CD14-positive monocyte (primary cell): ENCODE measurements around the gene ZNF778. TPM values are rescaled to one million over a fixed set of nuclear protein-coding genes. Genes with fewer than 3 reads are reported as not detected.

Experiments
- DNase-seq, 3 donors: peaks; one replicate each; pipeline ENCODE4 v3.0.0-alpha.2; 2011 to 2022
- H2AFZ ChIP-seq: 2 replicates; pipeline ENCODE4 v1.6.0; 2012; ENCODE audit warnings: mild to moderate bottlenecking, low read depth, low read length, inconsistent platforms; ENCODE audit not compliant: insufficient read depth, poor library complexity, severe bottlenecking
- H3K27ac ChIP-seq, 2 donors: 1 replicate in 1 of 2; 2 replicates in 1 of 2; pipeline ENCODE4 v1.5.1; 2012 to 2013; ENCODE audit warnings: low read length in 2 of 2, control low read depth in 1 of 2, inconsistent platforms in 1 of 2, low read depth in 1 of 2, mild to moderate bottlenecking in 1 of 2
- H3K27me3 ChIP-seq, 2 donors: one replicate each; pipeline versions ENCODE4 v1.6.0 to v1.6.1; 2011 to 2013; ENCODE audit warnings: low read length in 2 of 2; ENCODE audit not compliant: control insufficient read depth in 2 of 2, insufficient read depth in 2 of 2
- H3K36me3 ChIP-seq, 2 donors: replicated peaks in 1 of 2; 1 replicate in 1 of 2; 2 replicates in 1 of 2; pipeline versions ENCODE4 v1.5.1 to v1.6.1; 2012 to 2013; ENCODE audit warnings: low read length in 2 of 2, control low read depth in 1 of 2, inconsistent platforms in 1 of 2, mild to moderate bottlenecking in 1 of 2; ENCODE audit not compliant: insufficient read depth in 2 of 2, control insufficient read depth in 1 of 2
- H3K4me1 ChIP-seq, 2 donors: 1 replicate in 1 of 2; 2 replicates in 1 of 2; pipeline versions ENCODE4 v1.5.1 to v1.6.1; 2012 to 2013; ENCODE audit warnings: low read length in 2 of 2, control low read depth in 1 of 2, inconsistent platforms in 1 of 2, mild to moderate bottlenecking in 1 of 2, moderate library complexity in 1 of 2; ENCODE audit not compliant: insufficient read depth in 2 of 2, control insufficient read depth in 1 of 2
- H3K4me2 ChIP-seq: replicated peaks from 2 replicates; pipeline ENCODE3; 2012; ENCODE audit warnings: low read length, moderate library complexity, mild to moderate bottlenecking; ENCODE audit not compliant: poor library complexity, severe bottlenecking; ENCODE audit errors: extremely low read depth
- H3K4me3 ChIP-seq, 3 experiments: fragments of 200-600 bp in 1 of 3; sonication (generic) in 1 of 3; replicated peaks in 1 of 3; 1 replicate in 2 of 3; 2 replicates in 1 of 3; pipeline ENCODE4 v1.5.1; 2011 to 2013; ENCODE audit warnings: low read length in 3 of 3, mild to moderate bottlenecking in 3 of 3, control low read depth in 2 of 3, low read depth in 2 of 3, inconsistent platforms in 1 of 3, moderate library complexity in 1 of 3
- H3K79me2 ChIP-seq: 2 replicates; pipeline ENCODE4 v1.6.0; 2012; ENCODE audit warnings: mild to moderate bottlenecking, control low read depth, inconsistent platforms, low read length, moderate library complexity; ENCODE audit not compliant: insufficient read depth
- H3K9ac ChIP-seq: 2 replicates; pipeline ENCODE4 v1.6.0; 2017; ENCODE audit warnings: low read length, mild to moderate bottlenecking; ENCODE audit not compliant: insufficient read depth, poor library complexity, severe bottlenecking
- H3K9me3 ChIP-seq, 2 donors: replicated peaks in 1 of 2; 1 replicate in 1 of 2; 2 replicates in 1 of 2; pipeline versions ENCODE4 v1.5.1 to v1.6.1; 2012 to 2013; ENCODE audit warnings: low read length in 2 of 2, control low read depth in 1 of 2; ENCODE audit not compliant: control insufficient read depth in 1 of 2, insufficient read depth in 1 of 2
- H4K20me1 ChIP-seq: 2 replicates; pipeline ENCODE4 v1.6.0; 2012; ENCODE audit warnings: mild to moderate bottlenecking, low read length, control low read depth, moderate library complexity; ENCODE audit not compliant: insufficient read depth
- H3K27ac Mint-ChIP-seq, 7 donors: one replicate each; pipeline ENCODE4 v1.8.0; 2020; ENCODE audit warnings: mild to moderate bottlenecking in 7 of 7, mixed read lengths in 7 of 7, moderate library complexity in 6 of 7, inconsistent platforms in 2 of 7
- H3K27me3 Mint-ChIP-seq, 3 donors: one replicate each; pipeline ENCODE4 v1.8.0; 2021 to 2022; ENCODE audit warnings: low read depth in 3 of 3, mild to moderate bottlenecking in 3 of 3, mixed read lengths in 3 of 3, moderate library complexity in 3 of 3, inconsistent platforms in 1 of 3
- H3K36me3 Mint-ChIP-seq, 2 donors: one replicate each; pipeline ENCODE4 v1.8.0; 2020; ENCODE audit warnings: mixed read lengths in 2 of 2, inconsistent platforms in 1 of 2, mild to moderate bottlenecking in 1 of 2
- H3K4me1 Mint-ChIP-seq: one replicate; pipeline ENCODE4 v1.8.0; 2020; ENCODE audit warnings: mild to moderate bottlenecking, mixed read lengths
- H3K4me3 Mint-ChIP-seq, 2 donors: one replicate each; pipeline ENCODE4 v1.8.0; 2020; ENCODE audit warnings: mild to moderate bottlenecking in 2 of 2, mixed read lengths in 2 of 2, moderate library complexity in 1 of 2
- H3K9me3 Mint-ChIP-seq, 7 donors: one replicate each; pipeline ENCODE4 v1.8.0; 2020 to 2022; ENCODE audit warnings: mixed read lengths in 7 of 7, mild to moderate bottlenecking in 6 of 7, moderate library complexity in 6 of 7, inconsistent platforms in 2 of 7
- CTCF ChIP-seq: fragments of 200-600 bp; IDR thresholded peaks from one replicate; pipeline ENCODE4 v1.8.0; 2022; ENCODE audit warnings: antibody characterized with exemption, mild to moderate bottlenecking
- WGBS: methylation state at CpG from one replicate; pipeline ENCODE4 v1.1.5; 2013; ENCODE audit warnings: missing lambda C conversion rate; ENCODE audit not compliant: insufficient coverage; 5-methylcytosine and 5-hydroxymethylcytosine counted together
- intact Hi-C, 2 donors: fragments of 100-400 bp; cut with micrococcal nuclease; formaldehyde crosslinking; loops; one replicate each; pipeline versions ENCODE4 v1.15.0 to v1.15.1; 2023
- polyA plus RNA-seq, 3 donors: library from polyadenylated mRNA; depleted of rRNA in 1 of 3; unstranded in 2 of 3; stranded (reverse) in 1 of 3; fragments of 300-500 nt in 2 of 3; fragments of >200 nt in 1 of 3; fragmentation: Illumina TruSeq in 2 of 3; gene quantifications; 1 replicate in 2 of 3; 2 replicates in 1 of 3; pipeline ENCODE4 v1.2.3, GENCODE V29; 2012 to 2021

Gene ZNF778
- polyA plus RNA-seq, 3 donors, result 0.51 to 9.0 (median 0.60) TPM

GRCh38 chr16:89219365-89219764 lies 1.9 kb downstream of the ZNF778 start:
- TF ChIP-seq CTCF, result no peak
- H3K4me1 Mint-ChIP-seq, result peaks cover 17% of the 10 kb centered on the region
- no peak for DNase-seq
- H3K36me3 Mint-ChIP-seq, result peaks cover 29 to 43% of the 10 kb centered on the region in 2 donors
- H3K27me3 Mint-ChIP-seq, result no peaks in the 10 kb centered on the region
- Histone ChIP-seq H4K20me1 (peaks cover 14% of the 10 kb centered on the region), H3K9me3 (no peaks in the 10 kb centered on the region), H3K4me2 (no peak overlapping the region), H2AFZ (no peak overlapping the region), H3K36me3 (peaks cover 33 to 40% of the 10 kb centered on the region in 2 donors), H3K27ac (no peak overlapping the region), H3K4me1 (peaks cover 16 to 19% of the 10 kb centered on the region in 2 donors), H3K4me3 (no peak overlapping the region), H3K27me3 (no peaks in the 10 kb centered on the region), H3K79me2 (peaks cover 16% of the 10 kb centered on the region), H3K9ac (no peak overlapping the region)
- intact Hi-C loops, result loop anchor here (5.0 to 10.0 kb wide), 3 partner anchors 277 to 405 kb away; partner anchors contain the start of genes APRT (in 1 of the 2), GALNS (in 1 of the 2) and TRAPPC2L (in 1 of the 2)
- H3K9me3 Mint-ChIP-seq, result no peaks in the 10 kb centered on the region
- H3K4me3 Mint-ChIP-seq, result no peak overlapping the region
- 54% methylated on average over 3 of the region's 5 CpGs for WGBS
- no peak overlapping the region for H3K27ac Mint-ChIP-seq

DNA sequence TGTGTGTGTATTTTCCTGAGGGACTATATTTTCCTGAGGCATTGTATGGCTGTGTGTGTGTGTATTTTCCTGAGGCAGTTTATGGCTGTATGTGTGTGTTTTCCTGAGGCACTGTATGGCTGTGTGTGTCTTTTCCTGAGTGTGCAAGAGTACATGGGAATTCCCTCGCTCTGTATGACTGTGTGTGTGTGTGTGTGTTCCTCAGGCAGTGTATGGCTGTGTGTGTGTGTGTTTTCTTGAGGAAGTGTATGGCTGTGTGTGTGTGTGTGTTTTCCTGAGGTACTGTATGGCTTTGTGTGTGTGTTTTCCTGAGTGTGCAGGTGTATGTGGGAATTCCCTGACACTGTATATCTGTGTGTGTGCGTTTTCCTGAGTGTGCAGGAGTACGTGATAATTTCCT lies 4.1 kb downstream of the ZNF778 start:
- Histone ChIP-seq H3K4me2 (no peak overlapping the region), H3K27me3 (no peaks in the 10 kb centered on the region), H3K4me1 (peaks cover 11 to 14% of the 10 kb centered on the region in 2 donors), H2AFZ (no peak overlapping the region), H3K9me3 (peaks cover 4% of the 10 kb centered on the region in 2 donors), H3K9ac (no peak overlapping the region), H3K27ac (no peak overlapping the region), H3K4me3 (no peak overlapping the region), H3K36me3 (peaks cover 50 to 61% of the 10 kb centered on the region in 2 donors), H4K20me1 (peaks cover 14% of the 10 kb centered on the region), H3K79me2 (peaks cover 16% of the 10 kb centered on the region)
- Mint-ChIP-seq H3K27me3 (no peaks in the 10 kb centered on the region), H3K4me3 (no peak overlapping the region), H3K9me3 (peaks cover 2 to 8% (median 4%) of the 10 kb centered on the region in 7 donors), H3K4me1 (peaks cover 12% of the 10 kb centered on the region), H3K36me3 (peaks cover 50 to 66% of the 10 kb centered on the region in 2 donors), H3K27ac (peak overlapping the region in 1 of 7 donors; percentile 67)
- no peak for TF ChIP-seq CTCF
- 94% methylated on average over 3 of the region's 3 CpGs for WGBS
- no peak for DNase-seq
- intact Hi-C loops, result no loop called here
